ENCODE measurements around the gene CCDC3. TPM values are rescaled to one million over a fixed set of nuclear protein-coding genes. Genes with fewer than 3 reads are reported as not detected.

CCDC3 gene
- total and polyA plus RNA-seq, 2 of the 4 experiments (the other 2 are of a cell fraction), result 0.29 to 0.36 TPM

- Histone ChIP-seq H3K4me1 (ENCODE audit: control insufficient read depth, insufficient read depth, low read length) (no peaks in the 10 kb centered on the region), H3K9ac (ENCODE audit: low read depth, low read length) (no peak overlapping the region), H3K14ac (replicated peaks; ENCODE audit: low read depth, low read length) (no peak overlapping the region), H3K9me3 (ENCODE audit: control insufficient read depth, insufficient read depth, low read length) (peaks cover 1% of the 10 kb centered on the region; the same call in 1 of the 2 replicates), H4K8ac (ENCODE audit: low read depth in 2 of 2, low read length in 2 of 2) (no peak overlapping the region), H3K36me3 (ENCODE audit: control insufficient read depth, insufficient read depth, low read length) (no peaks in the 10 kb centered on the region), H2BK5ac (ENCODE audit: low read depth, low read length, poor library complexity, severe bottlenecking) (no peak overlapping the region), H2AFZ (replicated peaks; ENCODE audit: low read length, poor library complexity) (no peak overlapping the region), H2BK120ac (ENCODE audit: low read depth, low read length) (no peak overlapping the region), H3K18ac (ENCODE audit: low read depth, low read length) (no peak overlapping the region), H2BK20ac (ENCODE audit: low read depth, low read length) (no peak overlapping the region), H2BK15ac (ENCODE audit: low read depth, low read length) (no peak overlapping the region), H3K27ac (ENCODE audit: insufficient read depth, low read length) (no peak overlapping the region), H3K9me1 (ENCODE audit: insufficient read depth, low read length) (no peaks in the 10 kb centered on the region), H3K23ac (ENCODE audit: low read depth, low read length) (no peak overlapping the region), H3K27me3 (ENCODE audit: control insufficient read depth, insufficient read depth, low read length) (no peaks in the 10 kb centered on the region; the same call in 1 of the 2 replicates), H3K4me2 (ENCODE audit: low read depth, low read length) (no peak overlapping the region), H4K5ac (ENCODE audit: low read depth, low read length) (no peak overlapping the region), H3K4ac (ENCODE audit: low read depth, low read length) (no peak overlapping the region), H3K79me1 (ENCODE audit: low read depth in 1 of 2, low read length in 2 of 2) (no peaks in the 10 kb centered on the region), H4K20me1 (ENCODE audit: insufficient read depth, low read length) (no peaks in the 10 kb centered on the region), H3K4me3 (ENCODE audit: insufficient read depth, low read depth, low read length) (no peak overlapping the region), H2AK9ac (replicated peaks; ENCODE audit: low read depth, low read length, poor library complexity) (no peak overlapping the region), H4K91ac (ENCODE audit: insufficient read depth, low read depth, low read length) (no peak overlapping the region), H3K56ac (ENCODE audit: extremely low read depth, insufficient read depth, low read length) (no peak overlapping the region), H2AK5ac (ENCODE audit: low read depth, low read length) (no peak overlapping the region)
- DNase-seq, result no peak
- dilution Hi-C loops (cut with HindIII; ENCODE audit: low sequenced_read_pairs, unreplicated experiment), result no loop called here
- CTCF ChIA-PET, result no interaction called here
- intact Hi-C loops (cut with micrococcal nuclease), result no loop called here
- in situ Hi-C loops (cut with MboI; ENCODE audit: low sequenced_read_pairs), result no loop called here
- 100% methylated on average over 1 of the region's 5 CpGs; no CpG with 5 or more reads in 1 of the 2 experiments for WGBS, 2 experiments (ENCODE audit: extremely low coverage in 2 of 2, insufficient read length in 1 of 2)
- TF ChIP-seq ELK1 (IDR thresholded peaks at IDR 0.05; ENCODE audit: borderline replicate concordance, low read depth, low read length), result no peak
- TF ChIP-seq RAD21 (IDR thresholded peaks at IDR 0.05; ENCODE audit: low read length), result no peak
- no peak for TF ChIP-seq CTCF (conservative IDR thresholded peaks at IDR 0.05; ENCODE audit: low read depth, low read length)
- no peak for TF ChIP-seq MAFK (IDR thresholded peaks at IDR 0.05; ENCODE audit: low read depth, low read length)
- no peak for TF ChIP-seq BHLHE40 (IDR thresholded peaks at IDR 0.05; ENCODE audit: low read depth, low read length)
- TF ChIP-seq MXI1 (IDR thresholded peaks at IDR 0.05; ENCODE audit: borderline replicate concordance, low read depth, low read length), result no peak
- TF ChIP-seq POLR2A (IDR thresholded peaks at IDR 0.05; ENCODE audit: low read depth, low read length), result no peak
- no peak for TF ChIP-seq SMC3 (IDR thresholded peaks at IDR 0.05; ENCODE audit: low read depth, low read length)
- TF ChIP-seq NFE2L2 (IDR thresholded peaks at IDR 0.05; ENCODE audit: low read depth, low read length), result no peak
- no peak for TF ChIP-seq RCOR1 (IDR thresholded peaks at IDR 0.05; ENCODE audit: insufficient replicate concordance, low read length)
- TF ChIP-seq MAZ (IDR thresholded peaks at IDR 0.05; ENCODE audit: borderline replicate concordance, low read depth, low read length), result no peak
- POLR2A ChIA-PET (ENCODE audit: unreplicated experiment), result no interaction called here
- BruUV-seq (replicated peaks), result no TSS peak
- no peak for ATAC-seq (ENCODE audit: low read depth)
Observed at GRCh38 chr10:12924911-12925310, 76.6 kb downstream of the CCDC3 start.
